HG03457 (cell line): ENCODE results near the gene CACNA1C.
"Not testable (repeated sequence)": the region's sequence is repeated elsewhere in the genome, so short reads cannot be mapped to it uniquely, and the experiment has no call there.

ENCODE experiments used
- ATAC-seq: cut with Tn5 transposase; IDR thresholded peaks from one replicate; pipeline ENCODE4 v1.9.1; 2021; ENCODE audit warnings: moderate number of reproducible peaks; ENCODE audit not compliant: unreplicated experiment

The CACNA1C gene

GRCh38 chr12:2678426-2678825 is 625.6 kb downstream of the CACNA1C start:
- ATAC-seq: no peak

- no peak for ATAC-seq
Observed at GRCh38 chr12:2679068-2679815, 626.5 kb downstream of the CACNA1C start.

- ATAC-seq: no peak
Observed at GRCh38 chr12:2679816-2680675, 627.3 kb downstream of the CACNA1C start.

- no peak for ATAC-seq
Observed at GRCh38 chr12:2680676-2681039, 627.9 kb downstream of the CACNA1C start.

GRCh38 chr12:2681450-2682205 is 628.8 kb downstream of the CACNA1C start:
- ATAC-seq: no peak

- no peak for ATAC-seq
Observed at GRCh38 chr12:2682296-2683251, 629.8 kb downstream of the CACNA1C start.

- no peak for ATAC-seq
Observed at GRCh38 chr12:2683283-2684025, 630.7 kb downstream of the CACNA1C start.

- ATAC-seq: not testable (repeated sequence)
Observed at GRCh38 chr12:2684026-2684325, 631.2 kb downstream of the CACNA1C start.

GRCh38 chr12:2685620-2686279 is 633.0 kb downstream of the CACNA1C start:
- ATAC-seq: not testable (repeated sequence)

GRCh38 chr12:2686280-2686646 is 633.5 kb downstream of the CACNA1C start:
- ATAC-seq: no peak

- ATAC-seq: no peak
Observed at GRCh38 chr12:2687058-2687457, 634.3 kb downstream of the CACNA1C start.

- no peak for ATAC-seq
Observed at GRCh38 chr12:2687726-2688125, 634.9 kb downstream of the CACNA1C start.

- ATAC-seq: no peak
Observed at GRCh38 chr12:2688381-2688931, 635.7 kb downstream of the CACNA1C start.

GRCh38 chr12:2689393-2689792 is 636.6 kb downstream of the CACNA1C start:
- ATAC-seq: no peak

- no peak for ATAC-seq
Observed at GRCh38 chr12:2689879-2690278, 637.1 kb downstream of the CACNA1C start.

- ATAC-seq: no peak
Observed at GRCh38 chr12:2690348-2691005, 637.7 kb downstream of the CACNA1C start.

- no peak for ATAC-seq
Observed at GRCh38 chr12:2691006-2691344, 638.2 kb downstream of the CACNA1C start.

- ATAC-seq: no peak
Observed at GRCh38 chr12:2691345-2692071, 638.7 kb downstream of the CACNA1C start.
